PC-9 (cell line): ENCODE measurements around the gene ZNF549. TPM values are rescaled to one million over a fixed set of nuclear protein-coding genes. Genes with fewer than 3 reads are reported as not detected.

Experiments used
- BruUV-seq: library from RNA; stranded (reverse); fragments of 400-500 nt; replicated peaks from 2 replicates; lab custom pipeline; 2021; lab: Mats Ljungman, UMichigan
- CTCF ChIA-PET: fragments of 300-600 bp; sonication (Branson Sonifier 250); formaldehyde crosslinking; loops from one replicate; lab custom pipeline; 2022; ENCODE audit warnings: antibody characterized with exemption; lab: Charles Lee
- POLR2A ChIA-PET: fragments of 300-600 bp; sonication (Branson Sonifier 250); formaldehyde crosslinking; loops from one replicate; lab custom pipeline; 2022; ENCODE audit warnings: antibody characterized with exemption; ENCODE audit not compliant: unreplicated experiment; lab: Charles Lee
- DNase-seq, 2 experiments: peaks; one replicate each; pipeline versions ENCODE4 v3.0.0 to v3.0.0-alpha.2; 2015 to 2022; ENCODE audit warnings: mixed read lengths in 1 of 2
- H2AFZ ChIP-seq: fragments of 200-600 bp; sonication (generic); 2 replicates; pipeline ENCODE4 v1.8.1; 2017; ENCODE audit warnings: antibody characterized with exemption
- H3F3A ChIP-seq: fragments of 200-600 bp; sonication (generic); 2 replicates; pipeline ENCODE4 v1.8.1; 2017; ENCODE audit warnings: antibody characterized with exemption, mild to moderate bottlenecking, low read depth; ENCODE audit not compliant: insufficient read depth
- H3K27ac ChIP-seq: fragments of 200-600 bp; sonication (generic); 2 replicates; pipeline ENCODE4 v1.6.1; 2016; ENCODE audit warnings: mixed run types
- H3K27me3 ChIP-seq: fragments of 200-600 bp; sonication (generic); 2 replicates; pipeline ENCODE4 v1.6.1; 2016; ENCODE audit warnings: low read depth, mixed run types; ENCODE audit not compliant: insufficient read depth
- H3K36me3 ChIP-seq: fragments of 200-600 bp; sonication (generic); 2 replicates; pipeline ENCODE4 v1.6.1; 2016; ENCODE audit warnings: low read depth, mixed run types
- H3K4me1 ChIP-seq: fragments of 200-600 bp; sonication (generic); replicated peaks from 2 replicates; pipeline ENCODE4 v1.6.1; 2016; ENCODE audit warnings: mixed run types; ENCODE audit not compliant: insufficient read depth
- H3K4me2 ChIP-seq: fragments of 200-600 bp; sonication (generic); 2 replicates; pipeline ENCODE4 v1.6.1; 2017; ENCODE audit warnings: mixed run types
- H3K4me3 ChIP-seq: fragments of 200-600 bp; sonication (generic); 2 replicates; pipeline ENCODE4 v1.6.1; 2016; ENCODE audit warnings: mixed run types
- H3K79me2 ChIP-seq: fragments of 200-600 bp; sonication (generic); 2 replicates; pipeline ENCODE4 v1.6.1; 2017; ENCODE audit warnings: low read depth, mixed run types
- H3K9me2 ChIP-seq: fragments of 200-600 bp; sonication (generic); 2 replicates; pipeline ENCODE4 v1.8.1; 2017; ENCODE audit warnings: mild to moderate bottlenecking; ENCODE audit not compliant: insufficient read depth
- H3K9me3 ChIP-seq: fragments of 200-600 bp; sonication (generic); 2 replicates; pipeline ENCODE4 v1.8.1; 2016; ENCODE audit warnings: low read depth; ENCODE audit not compliant: insufficient read depth
- H4K20me1 ChIP-seq: fragments of 200-600 bp; sonication (generic); 2 replicates; pipeline ENCODE4 v1.8.1; 2017; ENCODE audit not compliant: insufficient read depth
- EZH2 ChIP-seq: fragments of 200-600 bp; sonication (generic); IDR thresholded peaks from 2 replicates; pipeline ENCODE4 v1.8.0; 2017; ENCODE audit warnings: antibody characterized with exemption, low read depth
- intact Hi-C: fragments of 100-400 bp; cut with micrococcal nuclease; formaldehyde crosslinking; loops from one replicate; pipeline ENCODE4 v1.10.0; 2022; ENCODE audit not compliant: unreplicated experiment
- total RNA-seq: library from RNA; stranded (reverse); gene quantifications from 2 replicates; pipeline ENCODE4 v1.2.3, GENCODE V29; 2021
- TF ChIP-seq, protein P1 (sequence below): fragments of 200-600 bp; sonication (generic); conservative IDR thresholded peaks from 2 replicates; pipeline ENCODE4 v1.6.1; 2017; ENCODE audit warnings: mixed run types, antibody characterized with exemption, mild to moderate bottlenecking, moderate library complexity

ZNF549 gene
- total RNA-seq, 1 experiment from 2014 or later = 6.5 TPM

GRCh38 chr19:57563547-57563946 lies 36.4 kb downstream of the ZNF549 start:
- ChIA-PET POLR2A (no interaction called here), CTCF (no interaction called here)
- no peaks in the 10 kb centered on the region for H3K9me2 ChIP-seq
- no peaks in the 10 kb centered on the region for H4K20me1 ChIP-seq
- intact Hi-C loops = no loop called here
- peaks cover 8% of the 10 kb centered on the region for H3K4me1 ChIP-seq
- H3K9me3 ChIP-seq = peaks cover 65% of the 10 kb centered on the region
- H3K27ac ChIP-seq = no peak overlapping the region
- H3F3A ChIP-seq = 0 out of 2 replicates have a peak, but pooled peaks cover 16% of the 10 kb centered on the region
- H3K79me2 ChIP-seq = peaks cover 10% of the 10 kb centered on the region
- TF ChIP-seq, protein P1, sequence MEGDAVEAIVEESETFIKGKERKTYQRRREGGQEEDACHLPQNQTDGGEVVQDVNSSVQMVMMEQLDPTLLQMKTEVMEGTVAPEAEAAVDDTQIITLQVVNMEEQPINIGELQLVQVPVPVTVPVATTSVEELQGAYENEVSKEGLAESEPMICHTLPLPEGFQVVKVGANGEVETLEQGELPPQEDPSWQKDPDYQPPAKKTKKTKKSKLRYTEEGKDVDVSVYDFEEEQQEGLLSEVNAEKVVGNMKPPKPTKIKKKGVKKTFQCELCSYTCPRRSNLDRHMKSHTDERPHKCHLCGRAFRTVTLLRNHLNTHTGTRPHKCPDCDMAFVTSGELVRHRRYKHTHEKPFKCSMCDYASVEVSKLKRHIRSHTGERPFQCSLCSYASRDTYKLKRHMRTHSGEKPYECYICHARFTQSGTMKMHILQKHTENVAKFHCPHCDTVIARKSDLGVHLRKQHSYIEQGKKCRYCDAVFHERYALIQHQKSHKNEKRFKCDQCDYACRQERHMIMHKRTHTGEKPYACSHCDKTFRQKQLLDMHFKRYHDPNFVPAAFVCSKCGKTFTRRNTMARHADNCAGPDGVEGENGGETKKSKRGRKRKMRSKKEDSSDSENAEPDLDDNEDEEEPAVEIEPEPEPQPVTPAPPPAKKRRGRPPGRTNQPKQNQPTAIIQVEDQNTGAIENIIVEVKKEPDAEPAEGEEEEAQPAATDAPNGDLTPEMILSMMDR = no peak
- no peak for TF ChIP-seq EZH2
- H3K27me3 ChIP-seq = no peaks in the 10 kb centered on the region; the same call in 1 of the 2 replicates
- no peaks in the 10 kb centered on the region for H3K36me3 ChIP-seq
- no peak overlapping the region for H2AFZ ChIP-seq
- H3K4me3 ChIP-seq = no peak overlapping the region
- no peak overlapping the region for H3K4me2 ChIP-seq
- no TSS peak for BruUV-seq
- no peak for DNase-seq

DNA sequence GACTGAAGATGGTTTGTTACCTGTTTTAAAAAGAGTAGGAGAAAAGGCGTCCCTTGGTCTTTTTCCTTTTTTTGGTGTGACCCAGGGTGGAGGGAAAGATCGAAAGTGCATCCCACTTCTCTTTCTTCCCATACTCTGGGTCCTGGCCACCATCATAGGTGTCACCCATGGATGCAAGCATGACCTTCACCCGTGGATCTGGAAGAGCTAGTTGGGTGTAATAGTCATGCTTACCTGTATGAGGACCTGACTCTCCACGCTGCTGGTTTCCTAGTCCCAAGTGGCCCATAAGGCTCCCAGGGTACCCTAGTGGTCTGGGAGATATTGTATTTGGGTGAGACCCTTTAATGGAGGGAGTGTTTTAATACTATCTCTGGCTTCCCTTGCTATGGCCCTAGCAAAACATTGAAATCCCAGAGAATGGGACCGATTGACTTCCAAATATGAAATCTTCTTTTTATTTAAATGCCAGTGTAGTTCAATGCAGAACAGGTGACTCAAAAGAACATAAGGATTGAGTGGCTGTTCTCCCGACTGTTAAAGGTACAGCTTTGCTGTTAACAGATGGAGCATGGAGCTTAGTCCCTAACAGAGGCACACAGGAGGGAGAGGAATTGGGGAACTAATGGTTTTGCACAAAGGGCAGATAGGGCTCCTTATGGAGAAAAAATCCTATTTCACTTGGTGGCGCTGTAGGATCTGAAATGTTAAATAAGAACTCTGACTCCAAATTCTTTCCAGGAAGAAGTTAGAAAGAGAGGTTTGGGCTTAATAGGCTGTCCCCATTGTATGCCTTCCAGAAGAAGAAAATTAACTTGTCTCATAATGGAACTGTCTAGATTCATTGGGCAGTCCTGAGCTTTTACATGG lies 39.5 kb downstream of the ZNF549 start:
- H3K27me3 ChIP-seq = no peaks in the 10 kb centered on the region; the same call in 1 of the 2 replicates
- H3K4me3 ChIP-seq = no peak overlapping the region
- no peak overlapping the region for H3K4me2 ChIP-seq
- no peaks in the 10 kb centered on the region for H3K9me2 ChIP-seq
- H3K27ac ChIP-seq = no peak overlapping the region
- CTCF ChIA-PET = no interaction called here
- DNase-seq = no peak
- no peaks in the 10 kb centered on the region for H3K79me2 ChIP-seq
- H3K4me1 ChIP-seq = no peaks in the 10 kb centered on the region
- H3K9me3 ChIP-seq = peaks cover 74% of the 10 kb centered on the region
- H2AFZ ChIP-seq = no peak overlapping the region
- POLR2A ChIA-PET = no interaction called here
- TF ChIP-seq EZH2 = no peak
- TF ChIP-seq, protein P1 = no peak
- no TSS peak for BruUV-seq
- H4K20me1 ChIP-seq = no peaks in the 10 kb centered on the region
- intact Hi-C loops = no loop called here
- no peaks in the 10 kb centered on the region for H3F3A ChIP-seq
- no peaks in the 10 kb centered on the region for H3K36me3 ChIP-seq

- Histone ChIP-seq H3K9me2 (no peaks in the 10 kb centered on the region), H3K9me3 (peaks cover 81% of the 10 kb centered on the region), H3K27me3 (no peaks in the 10 kb centered on the region), H4K20me1 (no peaks in the 10 kb centered on the region), H3K4me2 (no peak overlapping the region), H3K36me3 (peaks cover 38% of the 10 kb centered on the region), H2AFZ (no peak overlapping the region), H3F3A (no peaks in the 10 kb centered on the region; the same call in 1 of the 2 replicates), H3K4me1 (no peaks in the 10 kb centered on the region), H3K79me2 (no peaks in the 10 kb centered on the region), H3K27ac (no peak overlapping the region), H3K4me3 (no peak overlapping the region)
- ChIA-PET CTCF (no interaction called here), POLR2A (no interaction called here)
- no peak for DNase-seq
- no TSS peak for BruUV-seq
- intact Hi-C loops = no loop called here
- TF ChIP-seq, protein P1 = no peak
- TF ChIP-seq EZH2 = no peak
Observed at GRCh38 chr19:57570707-57571106, 43.6 kb downstream of the ZNF549 start.
